Choroid plexus epithelial cell (primary cell): ENCODE data around the gene KCNK15.
"Not testable (repeated sequence)": the region's sequence is repeated elsewhere in the genome, so short reads cannot be mapped to it uniquely, and the experiment has no call there.

Experiments used
- DNase-seq: peaks from one replicate; pipeline ENCODE4 v3.0.0-alpha.2; 2010; ENCODE audit warnings: low read depth
- H3K4me3 ChIP-seq: 2 replicates; pipeline ENCODE4 v1.5.1; 2011; ENCODE audit warnings: low read depth, mild to moderate bottlenecking, control low read depth, low read length, moderate library complexity
- TF ChIP-seq, protein P1 (sequence below): conservative IDR thresholded peaks from 2 replicates; pipeline ENCODE4 v1.5.1; 2011; ENCODE audit warnings: low read depth, mild to moderate bottlenecking, control low read depth, inconsistent platforms, low read length, moderate library complexity

The KCNK15 gene

DNA sequence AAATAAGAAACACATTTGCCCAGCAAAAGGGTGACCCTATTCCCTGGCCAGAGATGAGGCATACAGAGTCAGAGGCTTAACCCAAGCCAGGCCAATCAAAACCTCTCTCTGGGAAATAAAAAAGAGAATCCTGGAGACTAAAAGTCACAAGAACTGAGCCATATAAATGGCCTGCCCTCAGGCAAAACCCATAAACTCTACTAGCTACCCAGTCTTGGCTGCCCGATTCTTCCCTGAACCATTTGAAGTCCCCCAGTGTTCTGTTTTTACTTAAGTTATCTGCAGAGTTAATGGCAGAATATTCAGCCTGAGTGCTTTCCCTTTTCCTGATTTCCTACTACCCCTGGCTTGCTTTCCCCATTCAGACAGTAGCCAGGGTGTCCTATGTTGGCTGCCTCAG is 13.9 kb downstream of the KCNK15 start:
- TF ChIP-seq, protein P1, sequence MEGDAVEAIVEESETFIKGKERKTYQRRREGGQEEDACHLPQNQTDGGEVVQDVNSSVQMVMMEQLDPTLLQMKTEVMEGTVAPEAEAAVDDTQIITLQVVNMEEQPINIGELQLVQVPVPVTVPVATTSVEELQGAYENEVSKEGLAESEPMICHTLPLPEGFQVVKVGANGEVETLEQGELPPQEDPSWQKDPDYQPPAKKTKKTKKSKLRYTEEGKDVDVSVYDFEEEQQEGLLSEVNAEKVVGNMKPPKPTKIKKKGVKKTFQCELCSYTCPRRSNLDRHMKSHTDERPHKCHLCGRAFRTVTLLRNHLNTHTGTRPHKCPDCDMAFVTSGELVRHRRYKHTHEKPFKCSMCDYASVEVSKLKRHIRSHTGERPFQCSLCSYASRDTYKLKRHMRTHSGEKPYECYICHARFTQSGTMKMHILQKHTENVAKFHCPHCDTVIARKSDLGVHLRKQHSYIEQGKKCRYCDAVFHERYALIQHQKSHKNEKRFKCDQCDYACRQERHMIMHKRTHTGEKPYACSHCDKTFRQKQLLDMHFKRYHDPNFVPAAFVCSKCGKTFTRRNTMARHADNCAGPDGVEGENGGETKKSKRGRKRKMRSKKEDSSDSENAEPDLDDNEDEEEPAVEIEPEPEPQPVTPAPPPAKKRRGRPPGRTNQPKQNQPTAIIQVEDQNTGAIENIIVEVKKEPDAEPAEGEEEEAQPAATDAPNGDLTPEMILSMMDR: no peak
- H3K4me3 ChIP-seq: no peak overlapping the region
- DNase-seq: no peak

DNA sequence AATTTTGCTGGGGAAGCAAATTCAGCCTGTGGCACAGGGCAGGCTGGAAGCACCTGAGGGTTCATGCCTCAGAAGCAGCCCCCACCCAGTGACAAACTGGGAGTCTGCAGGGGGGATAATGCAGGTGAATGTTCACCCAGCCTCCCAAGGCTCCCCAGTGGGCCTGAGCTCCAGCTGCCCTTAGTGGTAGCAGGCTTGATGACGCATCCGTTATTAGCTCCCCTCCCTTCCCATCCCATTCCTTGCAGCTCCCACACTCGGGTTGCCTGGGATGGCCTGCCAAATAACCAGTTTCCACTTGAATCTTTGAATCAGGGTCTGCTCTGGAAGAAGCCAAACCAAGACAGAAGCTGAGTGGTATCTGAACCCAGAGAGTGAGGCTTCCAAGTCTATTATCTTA is 15.8 kb downstream of the KCNK15 start:
- H3K4me3 ChIP-seq: no peak overlapping the region
- DNase-seq: no peak
- TF ChIP-seq, protein P1: no peak

DNA sequence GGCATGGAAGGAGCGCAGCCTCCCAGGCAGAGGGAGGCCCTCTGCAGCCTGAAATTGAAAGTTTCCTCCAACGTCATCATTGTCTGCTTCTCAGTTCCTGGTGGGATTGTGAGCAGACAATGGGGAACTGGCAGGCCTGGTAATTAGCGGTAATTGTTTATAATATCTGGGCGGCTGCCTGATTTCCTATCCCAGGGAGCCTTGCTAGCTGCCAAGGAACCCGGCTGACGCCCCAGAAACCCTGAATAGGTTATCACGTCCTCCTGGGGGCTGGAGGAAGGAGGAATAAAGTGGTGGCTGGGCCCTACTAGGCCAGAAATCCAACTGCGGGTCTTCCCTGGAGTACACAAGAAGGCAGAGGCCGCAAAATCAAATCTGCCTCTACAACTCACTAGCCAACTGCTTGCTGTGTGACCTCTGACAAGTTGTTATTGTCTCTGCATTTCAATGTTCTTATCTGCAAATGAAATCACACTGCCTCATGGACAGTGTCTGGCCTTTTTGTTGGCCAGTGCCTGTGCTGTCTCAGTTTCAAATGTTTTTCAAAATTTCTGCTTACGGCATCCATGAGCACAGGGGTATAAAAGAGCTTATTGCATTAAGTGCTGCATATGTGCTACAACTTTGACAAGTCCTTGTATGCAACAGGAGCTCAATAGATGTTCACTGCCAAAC is 16.9 kb downstream of the KCNK15 start:
- TF ChIP-seq, protein P1: no peak
- no peak overlapping the region for H3K4me3 ChIP-seq
- no peak for DNase-seq

DNA sequence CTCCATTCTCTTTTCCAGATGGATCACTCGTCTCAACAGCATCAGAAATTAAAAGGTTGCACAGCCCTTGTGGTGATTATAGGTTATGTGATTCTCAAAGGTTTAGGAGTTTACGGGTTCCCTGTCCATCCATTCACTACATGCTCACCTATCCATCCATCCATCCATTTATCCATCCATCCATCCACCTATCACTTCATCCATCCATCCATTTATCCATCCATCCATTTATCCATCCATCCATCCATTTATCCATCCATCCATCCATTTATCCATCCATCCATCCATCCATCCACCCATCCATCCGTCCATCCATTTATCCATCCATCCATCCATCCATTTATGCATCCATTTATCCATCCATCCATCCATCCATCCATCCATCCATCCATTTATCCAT is 18.1 kb downstream of the KCNK15 start:
- not testable (repeated sequence) for DNase-seq, H3K4me3 ChIP-seq

DNA sequence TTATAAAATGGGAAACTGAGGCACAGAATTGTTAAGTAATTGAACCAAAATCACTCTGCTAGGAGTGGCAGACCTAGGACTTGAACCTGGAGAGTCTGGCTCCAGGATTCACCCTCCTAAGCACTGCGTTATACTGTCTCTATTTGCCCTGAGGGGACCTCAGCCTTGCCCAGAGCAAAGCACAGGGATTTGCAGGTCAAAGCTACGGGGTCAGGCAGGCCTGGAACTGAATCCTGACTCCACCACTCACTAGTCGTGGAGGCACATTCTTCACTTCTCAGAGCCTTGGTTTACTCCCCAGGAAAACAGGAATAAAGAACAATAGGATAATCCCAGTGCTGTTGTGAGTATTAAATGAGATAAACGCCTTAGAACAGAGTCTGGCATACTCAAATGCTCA is 19.4 kb downstream of the KCNK15 start:
- TF ChIP-seq, protein P1: no peak
- DNase-seq: no peak
- H3K4me3 ChIP-seq: no peak overlapping the region

DNA sequence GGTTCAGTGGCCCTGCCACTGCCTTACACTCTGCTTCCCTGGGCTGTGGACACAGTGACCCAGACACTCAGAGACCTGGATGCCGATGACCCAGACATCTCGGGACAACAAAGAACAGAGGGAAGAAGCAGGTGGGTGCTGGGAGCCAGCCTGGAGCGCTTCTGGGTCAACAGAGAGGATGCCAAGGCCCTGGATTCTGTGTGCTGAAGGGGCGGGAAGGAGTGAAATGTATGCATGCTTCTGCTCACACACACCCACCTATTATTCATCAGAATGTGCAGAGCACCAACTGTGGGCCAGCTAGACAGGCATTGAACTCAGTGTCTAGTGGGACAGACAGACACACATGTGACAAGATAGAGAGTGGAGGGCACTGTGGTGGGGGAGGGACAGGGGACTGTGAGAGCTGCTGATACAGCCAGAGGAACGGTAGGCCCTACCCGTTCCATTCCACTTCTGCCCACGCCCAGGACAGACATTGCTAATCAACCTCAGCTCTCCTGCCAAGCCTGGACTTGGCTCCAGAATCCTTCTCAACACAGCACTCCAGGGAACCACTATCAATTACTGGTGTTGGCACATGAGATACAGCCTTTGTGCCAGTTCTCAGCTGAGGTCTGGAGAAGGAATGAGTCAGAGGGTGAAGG is 20.2 kb downstream of the KCNK15 start:
- DNase-seq: no peak
- no peak overlapping the region for H3K4me3 ChIP-seq
- TF ChIP-seq, protein P1: no peak

DNA sequence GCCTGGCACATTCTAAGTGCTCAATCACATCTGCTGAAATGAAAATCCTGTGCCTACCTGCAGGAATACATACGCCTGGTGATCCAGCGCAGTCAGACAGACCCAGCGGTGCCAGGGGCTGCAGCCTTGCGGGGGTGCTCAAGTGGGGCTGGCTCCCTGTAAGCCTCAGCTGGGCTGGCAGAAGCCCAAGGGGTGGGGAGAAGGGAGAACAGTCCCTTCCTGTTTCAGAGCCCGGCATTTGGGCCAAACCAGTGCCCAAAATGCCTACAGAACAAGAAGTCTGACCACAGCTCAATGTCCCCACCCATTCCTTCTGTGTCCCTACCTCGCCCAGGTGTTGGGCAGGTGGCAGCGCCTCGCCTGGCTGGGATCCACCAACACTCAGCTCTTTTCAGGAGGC is 22.6 kb downstream of the KCNK15 start:
- DNase-seq: no peak
- H3K4me3 ChIP-seq: no peak overlapping the region
- TF ChIP-seq, protein P1: no peak
